ENCODE measurements around the gene CRYAB.
A peak's percentile ranks its signal among the peaks of the same experiment; 100 is the strongest.
"Not testable (repeated sequence)": the region's sequence is repeated elsewhere in the genome, so short reads cannot be mapped to it uniquely, and the experiment has no call there.

CRYAB gene

GRCh38 chr11:111933872-111934271 is 22.3 kb upstream of the CRYAB start:
- no peak for TF ChIP-seq CTCF (IDR thresholded peaks at IDR 0.05; ENCODE audit: insufficient read depth, low read length, poor library complexity, severe bottlenecking)
- Histone ChIP-seq H3K4me3 (replicated peaks; ENCODE audit: low read depth, low read length) (no peak overlapping the region), H3K36me3 (ENCODE audit: control insufficient read depth, insufficient read depth, low read length) (no peaks in the 10 kb centered on the region), H3K27me3 (replicated peaks; ENCODE audit: control insufficient read depth, insufficient read depth, low read length) (no peaks in the 10 kb centered on the region)
- no peak for DNase-seq (ENCODE audit: extremely low read depth, insufficient read length)

- not testable (repeated sequence) for H3K27me3 ChIP-seq (replicated peaks; ENCODE audit: control insufficient read depth, insufficient read depth, low read length); DNase-seq (ENCODE audit: extremely low read depth, insufficient read length); H3K4me3 ChIP-seq (replicated peaks; ENCODE audit: low read depth, low read length); H3K36me3 ChIP-seq (ENCODE audit: control insufficient read depth, insufficient read depth, low read length)
These were observed 21.6 kb upstream of the CRYAB start for GRCh38 chr11:111933176-111933575.

DNA sequence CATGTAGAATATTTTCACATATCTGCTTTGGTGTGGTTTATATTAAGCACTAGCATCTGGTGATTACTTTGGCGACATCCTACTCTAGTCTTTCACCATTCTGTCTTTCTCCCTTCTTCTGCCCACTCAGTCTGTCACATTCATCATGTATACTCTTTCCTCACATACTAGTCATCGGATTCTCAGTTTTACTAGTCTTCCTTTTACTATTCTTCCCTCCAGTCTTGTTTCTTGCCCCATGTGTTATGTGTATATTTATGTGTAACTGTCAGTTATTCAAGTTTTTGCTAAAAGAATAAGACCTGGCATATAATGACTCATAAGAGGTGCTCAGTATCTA is 21.0 kb upstream of the CRYAB start:
- Histone ChIP-seq H3K27me3 (replicated peaks; ENCODE audit: control insufficient read depth, insufficient read depth, low read length) (no peaks in the 10 kb centered on the region), H3K36me3 (ENCODE audit: control insufficient read depth, insufficient read depth, low read length) (no peaks in the 10 kb centered on the region), H3K4me3 (replicated peaks; ENCODE audit: low read depth, low read length) (no peak overlapping the region)
- DNase-seq (ENCODE audit: extremely low read depth, insufficient read length) = no peak
- TF ChIP-seq CTCF (IDR thresholded peaks at IDR 0.05; ENCODE audit: insufficient read depth, low read length, poor library complexity, severe bottlenecking) = no peak

DNA sequence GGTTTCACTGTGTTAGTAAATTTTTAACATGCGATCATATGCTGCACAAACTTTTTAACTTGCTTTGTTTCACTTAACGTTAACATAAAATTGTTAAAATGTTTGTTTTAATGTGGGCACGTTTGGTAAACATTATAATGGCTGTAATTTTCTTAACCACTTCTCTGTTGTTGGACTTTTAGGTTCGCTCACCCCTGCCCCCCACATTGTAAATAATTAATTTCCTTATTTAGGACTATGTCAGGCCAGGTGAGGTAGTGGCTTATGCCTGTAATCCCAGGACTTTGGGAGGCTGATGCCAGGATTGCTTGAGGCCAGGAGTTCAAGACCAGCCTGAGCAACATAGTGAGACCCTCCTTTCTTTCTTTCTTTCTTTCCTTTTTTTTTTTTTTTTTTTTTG is 18.9 kb upstream of the CRYAB start:
- Histone ChIP-seq H3K27me3 (replicated peaks; ENCODE audit: control insufficient read depth, insufficient read depth, low read length) (no peaks in the 10 kb centered on the region), H3K36me3 (ENCODE audit: control insufficient read depth, insufficient read depth, low read length) (no peaks in the 10 kb centered on the region), H3K4me3 (replicated peaks; ENCODE audit: low read depth, low read length) (no peak overlapping the region)
- no peak for DNase-seq (ENCODE audit: extremely low read depth, insufficient read length)
- no peak for TF ChIP-seq CTCF (IDR thresholded peaks at IDR 0.05; ENCODE audit: insufficient read depth, low read length, poor library complexity, severe bottlenecking)

GRCh38 chr11:111926505-111927391 is 15.2 kb upstream of the CRYAB start:
- H3K4me3 ChIP-seq (replicated peaks; ENCODE audit: low read depth, low read length) = peak overlapping the region; percentile 55
- no peaks in the 10 kb centered on the region for H3K36me3 ChIP-seq (ENCODE audit: control insufficient read depth, insufficient read depth, low read length)
- TF ChIP-seq CTCF (IDR thresholded peaks at IDR 0.05; ENCODE audit: insufficient read depth, low read length, poor library complexity, severe bottlenecking) = no peak
- peak; percentile 97 for DNase-seq (ENCODE audit: extremely low read depth, insufficient read length)
- no peaks in the 10 kb centered on the region for H3K27me3 ChIP-seq (replicated peaks; ENCODE audit: control insufficient read depth, insufficient read depth, low read length)

- Histone ChIP-seq H3K27me3 (replicated peaks; ENCODE audit: control insufficient read depth, insufficient read depth, low read length) (no peaks in the 10 kb centered on the region), H3K4me3 (replicated peaks; ENCODE audit: low read depth, low read length) (no peak overlapping the region), H3K36me3 (ENCODE audit: control insufficient read depth, insufficient read depth, low read length) (no peaks in the 10 kb centered on the region)
- no peak for DNase-seq (ENCODE audit: extremely low read depth, insufficient read length)
- no peak for TF ChIP-seq CTCF (IDR thresholded peaks at IDR 0.05; ENCODE audit: insufficient read depth, low read length, poor library complexity, severe bottlenecking)
These were observed 14.4 kb upstream of the CRYAB start for GRCh38 chr11:111925953-111926352.

Measured in GM06990 (cell line).